Fibroblast of lung (primary cell): ENCODE data around the gene SNX8.

Experiments used
- CTCF ChIP-seq, 2 donors: IDR thresholded peaks in 1 of 2; conservative IDR thresholded peaks in 1 of 2; 1 replicate in 1 of 2; 2 replicates in 1 of 2; pipeline ENCODE4 v1.5.1; 2011 to 2012; ENCODE audit warnings: low read length in 2 of 2, control low read depth in 1 of 2, inconsistent platforms in 1 of 2, low read depth in 1 of 2, mild to moderate bottlenecking in 1 of 2
- EZH2 ChIP-seq: IDR thresholded peaks from 2 replicates; pipeline ENCODE4 v1.5.1; 2012; ENCODE audit warnings: low read length, control low read depth, mild to moderate bottlenecking; ENCODE audit errors: missing control alignments

- no peak for TF ChIP-seq EZH2
- no peak for TF ChIP-seq CTCF (conservative IDR thresholded peaks at IDR 0.05 in 1 of 2, IDR thresholded peaks at IDR 0.05 in 1 of 2; ENCODE audit: low read depth in 1 of 2, low read length in 2 of 2)
These were observed 99.6 kb downstream of the SNX8 start for GRCh38 chr7:2214636-2215035.
